ENCODE data around the gene TFRC.
"Not testable (repeated sequence)": the region's sequence is repeated elsewhere in the genome, so short reads cannot be mapped to it uniquely, and the experiment has no call there.

TFRC gene

GRCh38 chr3:196002721-196003120, 79.2 kb downstream of the TFRC start:
- DNase-seq = not testable (repeated sequence)

GRCh38 chr3:196001240-196001639, 80.7 kb downstream of the TFRC start:
- DNase-seq = not testable (repeated sequence)

GRCh38 chr3:196000360-196000950, 81.4 kb downstream of the TFRC start:
- not testable (repeated sequence) for DNase-seq

GRCh38 chr3:195999896-196000295, 82.0 kb downstream of the TFRC start:
- no peak for DNase-seq

Data from GOT3 (cell line).